HepG2 (cell line): ENCODE results near the gene POLA2. TPM values are rescaled to one million over a fixed set of nuclear protein-coding genes. Genes with fewer than 3 reads are reported as not detected.
A peak's percentile ranks its signal among the peaks of the same experiment; 100 is the strongest.

ENCODE experiments used
- HDAC6 ChIP-seq: fragments of 200-600 bp; sonication (generic); IDR thresholded peaks from 2 replicates; pipeline ENCODE4 v1.7.0; 2017; ENCODE audit warnings: mild to moderate bottlenecking, antibody characterized with exemption, low read length, low read depth
- HHEX ChIP-seq: IDR thresholded peaks from 2 replicates; pipeline ENCODE4 v1.6.1; 2016; ENCODE audit warnings: control low read depth
- HOXD1 ChIP-seq: sonication (generic); formaldehyde crosslinking; IDR thresholded peaks from 2 replicates; pipeline ENCODE4 v1.5.0; 2020; ENCODE audit warnings: missing genetic modification reagents
- MATR3 ChIP-seq: sonication (generic); formaldehyde crosslinking; IDR thresholded peaks from 2 replicates; pipeline ENCODE4 v1.4.0; 2020; ENCODE audit warnings: missing genetic modification reagents
- NCOR1 ChIP-seq: fragments of 200-600 bp; sonication (generic); IDR thresholded peaks from 2 replicates; pipeline ENCODE4 v1.7.0; 2017; ENCODE audit warnings: antibody characterized with exemption, low read length, borderline replicate concordance
- NR2F2 ChIP-seq: IDR thresholded peaks from 2 replicates; pipeline ENCODE4 v1.6.1; 2012; ENCODE audit warnings: low read depth, inconsistent platforms, borderline replicate concordance
- PHF20 ChIP-seq: sonication (generic); formaldehyde crosslinking; IDR thresholded peaks from 2 replicates; pipeline ENCODE4 v1.5.0; 2020; ENCODE audit warnings: mild to moderate bottlenecking, missing genetic modification reagents
- PHF8 ChIP-seq: sonication (generic); formaldehyde crosslinking; IDR thresholded peaks from 2 replicates; pipeline ENCODE4 v1.5.0; 2020; ENCODE audit warnings: missing genetic modification reagents
- POLR2A ChIP-seq, 2 experiments: IDR thresholded peaks; 2 replicates each; pipeline ENCODE4 v1.6.1; 2011; ENCODE audit warnings: low read depth in 2 of 2, low read length in 2 of 2, mild to moderate bottlenecking in 1 of 2, moderate library complexity in 1 of 2; ENCODE audit not compliant: insufficient read depth in 1 of 2
- ZBTB38 ChIP-seq: sonication (generic); formaldehyde crosslinking; IDR thresholded peaks from 2 replicates; pipeline ENCODE4 v1.5.1; 2020; ENCODE audit warnings: mild to moderate bottlenecking, missing genetic modification reagents
- ZNF17 ChIP-seq: sonication (generic); formaldehyde crosslinking; IDR thresholded peaks from 2 replicates; pipeline ENCODE4 v1.5.0; 2020; ENCODE audit warnings: mild to moderate bottlenecking, missing genetic modification reagents
- ZNF256 ChIP-seq: sonication (generic); formaldehyde crosslinking; conservative IDR thresholded peaks from 2 replicates; pipeline ENCODE4 v1.4.0; 2020; ENCODE audit warnings: missing genetic modification reagents
- ZNF451 ChIP-seq: sonication (generic); formaldehyde crosslinking; IDR thresholded peaks from 2 replicates; pipeline ENCODE4 v1.5.0; 2020; ENCODE audit warnings: mild to moderate bottlenecking, missing genetic modification reagents
- ZNF460 ChIP-seq: sonication (generic); formaldehyde crosslinking; IDR thresholded peaks from 2 replicates; pipeline ENCODE4 v1.5.1; 2020; ENCODE audit warnings: missing genetic modification reagents, mild to moderate bottlenecking, borderline replicate concordance
- ZNF558 ChIP-seq: sonication (generic); formaldehyde crosslinking; IDR thresholded peaks from 2 replicates; pipeline ENCODE4 v1.9.0; 2022; ENCODE audit warnings: mild to moderate bottlenecking, missing genetic modification reagents, borderline replicate concordance
- ZNF737 ChIP-seq: sonication (generic); formaldehyde crosslinking; IDR thresholded peaks from 2 replicates; pipeline ENCODE4 v1.5.0; 2020; ENCODE audit warnings: missing genetic modification reagents, mild to moderate bottlenecking, borderline replicate concordance
- ZNF790 ChIP-seq: sonication (generic); formaldehyde crosslinking; IDR thresholded peaks from 2 replicates; pipeline ENCODE4 v1.8.0; 2022; ENCODE audit warnings: missing genetic modification reagents, mild to moderate bottlenecking, borderline replicate concordance
- polyA plus RNA-seq, 8 experiments: library from polyadenylated mRNA; depleted of rRNA in 3 of 8; stranded (reverse) in 7 of 8; unstranded in 1 of 8; fragments of >200 nt; fragmentation: Illumina TruSeq in 4 of 8; extraction: Trizol in 4 of 8; gene quantifications; 2 replicates each; pipeline versions ENCODE4 v1.2.1 to v1.2.3, GENCODE V29; 2011 to 2016; ENCODE audit warnings: low read depth in 4 of 8, missing spikeins in 1 of 8, mixed read lengths in 1 of 8; ENCODE audit not compliant: insufficient read depth in 1 of 8
- total RNA-seq, 5 experiments: library from RNA; depleted of rRNA; stranded (reverse); fragments of >200 nt; fragmentation: Illumina TruSeq; extraction: Trizol; gene quantifications; 2 replicates each; pipeline ENCODE4 v1.2.3, GENCODE V29; 2016; ENCODE audit warnings: low read depth in 1 of 5
- TF ChIP-seq, protein P1 (sequence below): sonication (generic); formaldehyde crosslinking; IDR thresholded peaks from 2 replicates; pipeline ENCODE4 v1.5.1; 2020; ENCODE audit warnings: mild to moderate bottlenecking, missing genetic modification reagents, moderate library complexity
- TF ChIP-seq, protein P2 (sequence below): IDR thresholded peaks from 2 replicates; pipeline ENCODE4 v1.6.1; 2016; ENCODE audit warnings: low read depth, missing genetic modification reagents, missing compliant biosample characterization
- TF ChIP-seq, protein P3 (sequence below): sonication (generic); formaldehyde crosslinking; IDR thresholded peaks from 2 replicates; pipeline ENCODE4 v1.4.0; 2020; ENCODE audit warnings: missing genetic modification reagents
- TF ChIP-seq, protein P4 (sequence below), 2 experiments: fragments of 450-650 bp in 1 of 2; sonication (generic) in 1 of 2; formaldehyde crosslinking; IDR thresholded peaks; 2 replicates each; pipeline versions ENCODE4 v1.5.0 to v1.8.0; 2020 to 2022; ENCODE audit warnings: mild to moderate bottlenecking in 1 of 2, missing genetic modification reagents in 1 of 2

The POLA2 gene
- total and polyA plus RNA-seq, 2 of the 13 experiments (the other 11 are each of a cell fraction or from before 2014, with no cell fraction given): 9.7 to 15.6 TPM

DNA sequence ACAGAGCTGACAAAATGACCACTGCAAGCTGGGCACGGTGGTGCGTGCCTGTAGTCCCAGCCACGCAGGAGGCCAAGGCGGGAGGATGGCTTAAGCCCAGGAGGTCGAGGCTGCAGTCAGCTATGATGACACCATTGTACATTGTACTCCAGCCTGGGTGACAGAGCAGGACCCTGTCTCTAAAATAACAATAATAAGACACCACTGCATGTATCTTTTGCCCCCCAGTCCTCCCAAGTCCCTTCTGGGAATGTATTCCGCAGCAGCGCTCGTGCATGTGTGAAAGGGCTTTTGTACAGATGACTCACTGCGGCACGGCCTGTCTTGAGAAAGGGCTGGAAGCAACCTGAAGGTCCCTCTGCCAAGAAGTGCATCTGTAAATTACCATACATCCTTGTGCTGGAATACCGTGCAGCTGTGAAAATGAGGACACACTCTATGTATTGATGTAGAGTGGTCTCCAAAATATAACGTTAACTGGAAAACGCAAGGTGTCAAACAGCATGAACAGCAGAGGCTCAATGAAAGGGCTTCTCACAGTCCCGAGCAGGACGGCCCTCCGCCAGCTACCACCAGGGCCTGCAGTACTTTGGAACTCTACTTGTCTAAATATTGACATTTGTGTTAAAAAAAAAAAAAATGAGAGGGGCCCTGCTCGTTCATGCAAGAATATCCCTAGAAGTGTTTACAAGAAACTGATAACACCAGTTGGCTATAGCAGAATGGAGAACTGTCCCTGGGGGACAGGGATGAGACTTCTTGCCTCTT lies 43.9 kb downstream of the POLA2 start (continued):
- no peak for TF ChIP-seq ZNF256 (CRISPR knock-in tag)
- TF ChIP-seq ZNF460: 0 out of 2 replicates have a peak, but pooled peaks have one; percentile 15
- TF ChIP-seq MATR3 (CRISPR knock-in tag): no peak
- peak; percentile 70; the same call in 1 of the 2 replicates for TF ChIP-seq NCOR1
- TF ChIP-seq POLR2A (IDR thresholded peaks at IDR 0.05; ENCODE audit: insufficient read depth in 1 of 2, low read depth in 2 of 2, low read length in 2 of 2): peak; percentile 54 to 67; a peak in 3 of 4 replicates
- peak; percentile 35; the same call in 1 of the 2 replicates for TF ChIP-seq ZBTB38 (CRISPR knock-in tag)
- TF ChIP-seq ZNF17: no peak
- TF ChIP-seq, protein P1, sequence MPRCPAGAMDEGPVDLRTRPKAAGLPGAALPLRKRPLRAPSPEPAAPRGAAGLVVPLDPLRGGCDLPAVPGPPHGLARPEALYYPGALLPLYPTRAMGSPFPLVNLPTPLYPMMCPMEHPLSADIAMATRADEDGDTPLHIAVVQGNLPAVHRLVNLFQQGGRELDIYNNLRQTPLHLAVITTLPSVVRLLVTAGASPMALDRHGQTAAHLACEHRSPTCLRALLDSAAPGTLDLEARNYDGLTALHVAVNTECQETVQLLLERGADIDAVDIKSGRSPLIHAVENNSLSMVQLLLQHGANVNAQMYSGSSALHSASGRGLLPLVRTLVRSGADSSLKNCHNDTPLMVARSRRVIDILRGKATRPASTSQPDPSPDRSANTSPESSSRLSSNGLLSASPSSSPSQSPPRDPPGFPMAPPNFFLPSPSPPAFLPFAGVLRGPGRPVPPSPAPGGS (CRISPR knock-in tag): no peak
- peak; percentile 82 for TF ChIP-seq HHEX
- TF ChIP-seq HOXD1: no peak
- TF ChIP-seq ZNF558 (CRISPR knock-in tag): no peak
- TF ChIP-seq ZNF790 (CRISPR knock-in tag): no peak
- TF ChIP-seq, protein P2, sequence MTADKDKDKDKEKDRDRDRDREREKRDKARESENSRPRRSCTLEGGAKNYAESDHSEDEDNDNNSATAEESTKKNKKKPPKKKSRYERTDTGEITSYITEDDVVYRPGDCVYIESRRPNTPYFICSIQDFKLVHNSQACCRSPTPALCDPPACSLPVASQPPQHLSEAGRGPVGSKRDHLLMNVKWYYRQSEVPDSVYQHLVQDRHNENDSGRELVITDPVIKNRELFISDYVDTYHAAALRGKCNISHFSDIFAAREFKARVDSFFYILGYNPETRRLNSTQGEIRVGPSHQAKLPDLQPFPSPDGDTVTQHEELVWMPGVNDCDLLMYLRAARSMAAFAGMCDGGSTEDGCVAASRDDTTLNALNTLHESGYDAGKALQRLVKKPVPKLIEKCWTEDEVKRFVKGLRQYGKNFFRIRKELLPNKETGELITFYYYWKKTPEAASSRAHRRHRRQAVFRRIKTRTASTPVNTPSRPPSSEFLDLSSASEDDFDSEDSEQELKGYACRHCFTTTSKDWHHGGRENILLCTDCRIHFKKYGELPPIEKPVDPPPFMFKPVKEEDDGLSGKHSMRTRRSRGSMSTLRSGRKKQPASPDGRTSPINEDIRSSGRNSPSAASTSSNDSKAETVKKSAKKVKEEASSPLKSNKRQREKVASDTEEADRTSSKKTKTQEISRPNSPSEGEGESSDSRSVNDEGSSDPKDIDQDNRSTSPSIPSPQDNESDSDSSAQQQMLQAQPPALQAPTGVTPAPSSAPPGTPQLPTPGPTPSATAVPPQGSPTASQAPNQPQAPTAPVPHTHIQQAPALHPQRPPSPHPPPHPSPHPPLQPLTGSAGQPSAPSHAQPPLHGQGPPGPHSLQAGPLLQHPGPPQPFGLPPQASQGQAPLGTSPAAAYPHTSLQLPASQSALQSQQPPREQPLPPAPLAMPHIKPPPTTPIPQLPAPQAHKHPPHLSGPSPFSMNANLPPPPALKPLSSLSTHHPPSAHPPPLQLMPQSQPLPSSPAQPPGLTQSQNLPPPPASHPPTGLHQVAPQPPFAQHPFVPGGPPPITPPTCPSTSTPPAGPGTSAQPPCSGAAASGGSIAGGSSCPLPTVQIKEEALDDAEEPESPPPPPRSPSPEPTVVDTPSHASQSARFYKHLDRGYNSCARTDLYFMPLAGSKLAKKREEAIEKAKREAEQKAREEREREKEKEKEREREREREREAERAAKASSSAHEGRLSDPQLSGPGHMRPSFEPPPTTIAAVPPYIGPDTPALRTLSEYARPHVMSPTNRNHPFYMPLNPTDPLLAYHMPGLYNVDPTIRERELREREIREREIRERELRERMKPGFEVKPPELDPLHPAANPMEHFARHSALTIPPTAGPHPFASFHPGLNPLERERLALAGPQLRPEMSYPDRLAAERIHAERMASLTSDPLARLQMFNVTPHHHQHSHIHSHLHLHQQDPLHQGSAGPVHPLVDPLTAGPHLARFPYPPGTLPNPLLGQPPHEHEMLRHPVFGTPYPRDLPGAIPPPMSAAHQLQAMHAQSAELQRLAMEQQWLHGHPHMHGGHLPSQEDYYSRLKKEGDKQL: peak; percentile 77; the same call in 1 of the 2 replicates
- no peak for TF ChIP-seq ZNF451 (CRISPR knock-in tag)
- 0 out of 2 replicates have a peak, but pooled peaks have one; percentile 32 for TF ChIP-seq PHF8 (CRISPR knock-in tag)
- no peak for TF ChIP-seq HDAC6
- 0 out of 2 replicates have a peak, but pooled peaks have one; percentile 47 for TF ChIP-seq NR2F2
- TF ChIP-seq PHF20: no peak
- TF ChIP-seq, protein P3, sequence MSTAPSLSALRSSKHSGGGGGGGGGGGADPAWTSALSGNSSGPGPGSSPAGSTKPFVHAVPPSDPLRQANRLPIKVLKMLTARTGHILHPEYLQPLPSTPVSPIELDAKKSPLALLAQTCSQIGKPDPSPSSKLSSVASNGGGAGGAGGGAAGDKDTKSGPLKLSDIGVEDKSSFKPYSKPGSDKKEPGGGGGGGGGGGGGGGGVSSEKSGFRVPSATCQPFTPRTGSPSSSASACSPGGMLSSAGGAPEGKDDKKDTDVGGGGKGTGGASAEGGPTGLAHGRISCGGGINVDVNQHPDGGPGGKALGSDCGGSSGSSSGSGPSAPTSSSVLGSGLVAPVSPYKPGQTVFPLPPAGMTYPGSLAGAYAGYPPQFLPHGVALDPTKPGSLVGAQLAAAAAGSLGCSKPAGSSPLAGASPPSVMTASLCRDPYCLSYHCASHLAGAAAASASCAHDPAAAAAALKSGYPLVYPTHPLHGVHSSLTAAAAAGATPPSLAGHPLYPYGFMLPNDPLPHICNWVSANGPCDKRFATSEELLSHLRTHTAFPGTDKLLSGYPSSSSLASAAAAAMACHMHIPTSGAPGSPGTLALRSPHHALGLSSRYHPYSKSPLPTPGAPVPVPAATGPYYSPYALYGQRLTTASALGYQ: peak; percentile 96
- no peak for TF ChIP-seq ZNF737 (CRISPR knock-in tag)
- TF ChIP-seq, protein P4, sequence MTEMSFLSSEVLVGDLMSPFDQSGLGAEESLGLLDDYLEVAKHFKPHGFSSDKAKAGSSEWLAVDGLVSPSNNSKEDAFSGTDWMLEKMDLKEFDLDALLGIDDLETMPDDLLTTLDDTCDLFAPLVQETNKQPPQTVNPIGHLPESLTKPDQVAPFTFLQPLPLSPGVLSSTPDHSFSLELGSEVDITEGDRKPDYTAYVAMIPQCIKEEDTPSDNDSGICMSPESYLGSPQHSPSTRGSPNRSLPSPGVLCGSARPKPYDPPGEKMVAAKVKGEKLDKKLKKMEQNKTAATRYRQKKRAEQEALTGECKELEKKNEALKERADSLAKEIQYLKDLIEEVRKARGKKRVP (CRISPR knock-in tag; IDR thresholded peaks at IDR 0.05): 0 out of 4 replicates have a peak, but pooled peaks of 1 of the 2 experiments have one; percentile 22
